Suprapubic skin (tissue), 3 donors: ENCODE data around the gene INSYN2B.

Experiments
- POLR2A ChIP-seq, 2 donors: fragments of 450-650 bp; IDR thresholded peaks; one replicate each; pipeline ENCODE4 v1.6.1; 2017; ENCODE audit warnings: antibody characterized with exemption in 2 of 2, mild to moderate bottlenecking in 2 of 2, moderate library complexity in 2 of 2
- TF ChIP-seq, protein P1 (sequence below), 2 donors: fragments of 200-600 bp in 1 of 2; fragments of 450-650 bp in 1 of 2; sonication (generic) in 1 of 2; IDR thresholded peaks; one replicate each; pipeline ENCODE4 v1.5.1; 2016 to 2019; ENCODE audit warnings: antibody characterized with exemption in 2 of 2, mild to moderate bottlenecking in 1 of 2, moderate library complexity in 1 of 2

DNA sequence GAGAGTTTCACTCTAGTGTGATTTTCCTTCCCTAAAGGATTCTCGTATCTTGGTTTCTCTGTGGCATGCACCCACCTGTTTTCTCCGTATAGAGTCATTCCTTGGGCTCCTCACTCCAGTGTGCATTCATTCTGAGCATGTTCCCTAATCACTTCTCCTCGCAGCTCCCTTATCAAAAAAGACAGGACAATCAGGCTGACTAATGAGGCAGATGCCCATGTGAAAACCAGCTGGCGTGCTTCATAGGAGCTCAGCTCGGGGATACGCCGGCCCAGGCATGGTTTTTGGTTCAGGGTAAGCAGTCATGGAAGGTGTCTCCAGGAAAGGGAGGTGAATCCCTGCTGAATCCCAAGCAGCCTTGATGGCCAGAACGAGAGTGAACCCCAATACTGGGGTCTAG is 41.2 kb upstream of the INSYN2B start:
- TF ChIP-seq, protein P1, sequence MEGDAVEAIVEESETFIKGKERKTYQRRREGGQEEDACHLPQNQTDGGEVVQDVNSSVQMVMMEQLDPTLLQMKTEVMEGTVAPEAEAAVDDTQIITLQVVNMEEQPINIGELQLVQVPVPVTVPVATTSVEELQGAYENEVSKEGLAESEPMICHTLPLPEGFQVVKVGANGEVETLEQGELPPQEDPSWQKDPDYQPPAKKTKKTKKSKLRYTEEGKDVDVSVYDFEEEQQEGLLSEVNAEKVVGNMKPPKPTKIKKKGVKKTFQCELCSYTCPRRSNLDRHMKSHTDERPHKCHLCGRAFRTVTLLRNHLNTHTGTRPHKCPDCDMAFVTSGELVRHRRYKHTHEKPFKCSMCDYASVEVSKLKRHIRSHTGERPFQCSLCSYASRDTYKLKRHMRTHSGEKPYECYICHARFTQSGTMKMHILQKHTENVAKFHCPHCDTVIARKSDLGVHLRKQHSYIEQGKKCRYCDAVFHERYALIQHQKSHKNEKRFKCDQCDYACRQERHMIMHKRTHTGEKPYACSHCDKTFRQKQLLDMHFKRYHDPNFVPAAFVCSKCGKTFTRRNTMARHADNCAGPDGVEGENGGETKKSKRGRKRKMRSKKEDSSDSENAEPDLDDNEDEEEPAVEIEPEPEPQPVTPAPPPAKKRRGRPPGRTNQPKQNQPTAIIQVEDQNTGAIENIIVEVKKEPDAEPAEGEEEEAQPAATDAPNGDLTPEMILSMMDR (IDR thresholded peaks at IDR 0.05): no peak
- no peak for TF ChIP-seq POLR2A (IDR thresholded peaks at IDR 0.05)
